Fibroblast of lung (primary cell): ENCODE measurements around the gene CBLL1. TPM values are rescaled to one million over a fixed set of nuclear protein-coding genes. Genes with fewer than 3 reads are reported as not detected.

Source experiments
- DNase-seq, 2 donors: peaks; one replicate each; pipeline versions ENCODE4 v3.0.0 to v3.0.0-alpha.2; 2010; ENCODE audit warnings: low read depth in 2 of 2
- H2AFZ ChIP-seq: 2 replicates; pipeline ENCODE4 v1.5.1; 2012; ENCODE audit warnings: low read length, control low read depth, inconsistent platforms
- H3K27ac ChIP-seq: 2 replicates; pipeline ENCODE4 v1.5.1; 2011; ENCODE audit warnings: low read length, control low read depth; ENCODE audit not compliant: insufficient read depth
- H3K27me3 ChIP-seq: 2 replicates; pipeline ENCODE4 v1.5.1; 2011; ENCODE audit warnings: mild to moderate bottlenecking, low read length; ENCODE audit not compliant: control insufficient read depth, insufficient read depth
- H3K36me3 ChIP-seq: 2 replicates; pipeline ENCODE4 v1.5.1; 2011; ENCODE audit warnings: low read length; ENCODE audit not compliant: control insufficient read depth, insufficient read depth
- H3K4me1 ChIP-seq: 2 replicates; pipeline ENCODE4 v1.5.1; 2011; ENCODE audit warnings: low read length; ENCODE audit not compliant: control insufficient read depth, insufficient read depth; ENCODE audit errors: extremely low read depth
- H3K4me2 ChIP-seq: 2 replicates; pipeline ENCODE4 v1.5.1; 2011; ENCODE audit warnings: low read length, control low read depth; ENCODE audit not compliant: insufficient read depth; ENCODE audit errors: extremely low read depth
- H3K4me3 ChIP-seq, 4 experiments: fragments of 200-600 bp in 1 of 4; sonication (generic) in 1 of 4; replicated peaks in 1 of 4; 2 replicates each; pipeline ENCODE4 v1.5.1; 2011 to 2016; ENCODE audit warnings: low read length in 4 of 4, low read depth in 3 of 4, mild to moderate bottlenecking in 3 of 4, control low read depth in 2 of 4, inconsistent platforms in 1 of 4, mixed read lengths in 1 of 4; ENCODE audit not compliant: insufficient read depth in 1 of 4; ENCODE audit errors: control extremely low read depth in 1 of 4
- H3K79me2 ChIP-seq: 2 replicates; pipeline ENCODE4 v1.5.1; 2012; ENCODE audit warnings: mild to moderate bottlenecking, low read length, inconsistent platforms; ENCODE audit not compliant: control insufficient read depth, insufficient read depth
- H3K9ac ChIP-seq: 2 replicates; pipeline ENCODE4 v1.5.1; 2011; ENCODE audit warnings: mild to moderate bottlenecking, low read length, control low read depth; ENCODE audit not compliant: insufficient read depth
- H3K9me3 ChIP-seq: 2 replicates; pipeline ENCODE4 v1.5.1; 2012; ENCODE audit warnings: low read depth, low read length; ENCODE audit not compliant: control insufficient read depth, insufficient read depth
- H4K20me1 ChIP-seq: 2 replicates; pipeline ENCODE4 v1.5.1; 2011; ENCODE audit warnings: low read length; ENCODE audit not compliant: control insufficient read depth, insufficient read depth; ENCODE audit errors: extremely low read depth
- EZH2 ChIP-seq: IDR thresholded peaks from 2 replicates; pipeline ENCODE4 v1.5.1; 2012; ENCODE audit warnings: low read length, control low read depth, mild to moderate bottlenecking; ENCODE audit errors: missing control alignments
- polyA plus RNA-seq, 2 donors: library from polyadenylated mRNA; depleted of rRNA in 1 of 2; stranded (reverse) in 1 of 2; unstranded in 1 of 2; fragments of >200 nt; gene quantifications; 2 replicates each; pipeline ENCODE4 v1.2.1, GENCODE V29; 2011 to 2012; ENCODE audit warnings: missing spikeins in 1 of 2
- total RNA-seq: library from RNA; depleted of rRNA; stranded (reverse); fragments of >200 nt; gene quantifications from 2 replicates; pipeline ENCODE4 v1.2.1, GENCODE V29; 2014
- TF ChIP-seq, protein P1 (sequence below), 2 donors: IDR thresholded peaks in 1 of 2; conservative IDR thresholded peaks in 1 of 2; 1 replicate in 1 of 2; 2 replicates in 1 of 2; pipeline ENCODE4 v1.5.1; 2011 to 2012; ENCODE audit warnings: low read length in 2 of 2, control low read depth in 1 of 2, inconsistent platforms in 1 of 2, low read depth in 1 of 2, mild to moderate bottlenecking in 1 of 2

CBLL1 gene
- total and polyA plus RNA-seq, 2 donors (not counting 1 experiment from before 2014, with no cell fraction given) = 17.5 to 20.1 TPM

DNA sequence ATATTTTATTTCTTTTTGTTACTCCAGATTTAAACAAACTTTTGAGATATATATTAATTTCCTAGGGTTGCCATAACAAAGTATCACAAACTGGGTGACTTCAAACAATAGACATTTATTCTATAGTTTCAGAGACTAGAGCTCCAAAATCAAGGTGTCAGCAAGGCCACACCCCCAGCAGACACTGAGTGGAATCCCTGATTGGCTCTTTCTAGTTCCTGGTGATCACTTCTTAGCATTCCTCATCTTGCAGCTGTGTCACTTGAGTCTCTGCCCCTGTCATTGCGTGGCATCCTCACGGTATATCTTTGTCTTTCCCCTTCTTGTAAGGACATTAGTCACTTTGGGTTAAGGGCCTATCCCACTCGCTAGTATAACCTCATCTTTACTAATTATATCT lies 66.7 kb downstream of the CBLL1 start:
- Histone ChIP-seq H3K9ac (no peak overlapping the region), H3K4me2 (no peak overlapping the region), H3K27me3 (peaks cover 2% of the 10 kb centered on the region), H4K20me1 (no peaks in the 10 kb centered on the region), H3K4me1 (no peaks in the 10 kb centered on the region), H3K9me3 (no peaks in the 10 kb centered on the region), H3K4me3 (no peak overlapping the region), H2AFZ (no peak overlapping the region), H3K27ac (no peak overlapping the region), H3K79me2 (no peaks in the 10 kb centered on the region), H3K36me3 (no peaks in the 10 kb centered on the region)
- no peak for DNase-seq
- TF ChIP-seq EZH2 = no peak
- TF ChIP-seq, protein P1, sequence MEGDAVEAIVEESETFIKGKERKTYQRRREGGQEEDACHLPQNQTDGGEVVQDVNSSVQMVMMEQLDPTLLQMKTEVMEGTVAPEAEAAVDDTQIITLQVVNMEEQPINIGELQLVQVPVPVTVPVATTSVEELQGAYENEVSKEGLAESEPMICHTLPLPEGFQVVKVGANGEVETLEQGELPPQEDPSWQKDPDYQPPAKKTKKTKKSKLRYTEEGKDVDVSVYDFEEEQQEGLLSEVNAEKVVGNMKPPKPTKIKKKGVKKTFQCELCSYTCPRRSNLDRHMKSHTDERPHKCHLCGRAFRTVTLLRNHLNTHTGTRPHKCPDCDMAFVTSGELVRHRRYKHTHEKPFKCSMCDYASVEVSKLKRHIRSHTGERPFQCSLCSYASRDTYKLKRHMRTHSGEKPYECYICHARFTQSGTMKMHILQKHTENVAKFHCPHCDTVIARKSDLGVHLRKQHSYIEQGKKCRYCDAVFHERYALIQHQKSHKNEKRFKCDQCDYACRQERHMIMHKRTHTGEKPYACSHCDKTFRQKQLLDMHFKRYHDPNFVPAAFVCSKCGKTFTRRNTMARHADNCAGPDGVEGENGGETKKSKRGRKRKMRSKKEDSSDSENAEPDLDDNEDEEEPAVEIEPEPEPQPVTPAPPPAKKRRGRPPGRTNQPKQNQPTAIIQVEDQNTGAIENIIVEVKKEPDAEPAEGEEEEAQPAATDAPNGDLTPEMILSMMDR (conservative IDR thresholded peaks at IDR 0.05 in 1 of 2, IDR thresholded peaks at IDR 0.05 in 1 of 2; ENCODE audit: low read depth in 1 of 2, low read length in 2 of 2) = no peak

Other genes with a start within 250 kb of the CBLL1 start
- 28.2 and 34.5 TPM in 2 replicates for gene COG5, start 180.2 kb upstream of the CBLL1 start, total RNA-seq
- gene COG5, start 180.2 kb upstream of the CBLL1 start, polyA plus RNA-seq = 32.7 and 40.3 TPM in 2 replicates
- 6.4 and 8.8 TPM in 2 replicates for gene DUS4L, start 180.2 kb upstream of the CBLL1 start, total RNA-seq
- gene DUS4L, start 180.2 kb upstream of the CBLL1 start, polyA plus RNA-seq = 5.5 TPM in 2 replicates
- gene BCAP29, start 163.9 kb upstream of the CBLL1 start, total RNA-seq = 40.8 and 64.7 TPM in 2 replicates
- 68.5 and 79.7 TPM in 2 replicates for gene BCAP29, start 163.9 kb upstream of the CBLL1 start, polyA plus RNA-seq
- gene SLC26A4, start 83.3 kb upstream of the CBLL1 start, total RNA-seq = 0.26 and 0.50 TPM in 2 replicates
- 0.33 and 0.51 TPM in 2 replicates for gene SLC26A4, start 83.3 kb upstream of the CBLL1 start, polyA plus RNA-seq
- gene SLC26A3, start 59.1 kb downstream of the CBLL1 start, total RNA-seq = not detected in 2 replicates
- gene SLC26A3, start 59.1 kb downstream of the CBLL1 start, polyA plus RNA-seq = not detected in 2 replicates
- 44.2 and 48.6 TPM in 2 replicates for gene DLD, start 147.0 kb downstream of the CBLL1 start, total RNA-seq
- 160 and 172 TPM in 2 replicates for gene DLD, start 147.0 kb downstream of the CBLL1 start, polyA plus RNA-seq